KMS-11 (cell line): ENCODE data around the gene MATR3.
A peak's percentile ranks its signal among the peaks of the same experiment; 100 is the strongest.

Experiments used
- H2AFZ ChIP-seq: fragments of 200-600 bp; sonication (generic); 2 replicates; pipeline ENCODE4 v1.6.1; 2016; ENCODE audit warnings: antibody characterized with exemption, mixed run types, low read depth
- H3K27ac ChIP-seq: fragments of 200-600 bp; sonication (generic); 2 replicates; pipeline ENCODE4 v1.6.1; 2016; ENCODE audit warnings: mild to moderate bottlenecking, mixed run types
- H3K27me3 ChIP-seq: fragments of 200-600 bp; sonication (generic); 2 replicates; pipeline ENCODE4 v1.6.1; 2017; ENCODE audit warnings: mild to moderate bottlenecking, low read depth, mixed run types, moderate library complexity; ENCODE audit not compliant: insufficient read depth
- H3K36me3 ChIP-seq: fragments of 200-600 bp; sonication (generic); 2 replicates; pipeline ENCODE4 v1.6.1; 2017; ENCODE audit warnings: mild to moderate bottlenecking, mixed run types; ENCODE audit not compliant: insufficient read depth
- H3K4me1 ChIP-seq: fragments of 200-600 bp; sonication (generic); 2 replicates; pipeline ENCODE4 v1.6.1; 2016; ENCODE audit warnings: mild to moderate bottlenecking, low read depth, mixed run types; ENCODE audit not compliant: poor library complexity, severe bottlenecking
- H3K4me2 ChIP-seq: fragments of 200-600 bp; sonication (generic); 2 replicates; pipeline ENCODE4 v1.7.0; 2016; ENCODE audit warnings: mild to moderate bottlenecking, mixed run types
- H3K4me3 ChIP-seq: fragments of 200-600 bp; sonication (generic); IDR thresholded peaks from 2 replicates; pipeline ENCODE4 v1.6.1; 2017; ENCODE audit warnings: low read depth, low read length, mixed read lengths; ENCODE audit not compliant: insufficient read depth
- H3K79me2 ChIP-seq: fragments of 200-600 bp; sonication (generic); 2 replicates; pipeline ENCODE4 v1.6.1; 2016; ENCODE audit warnings: low read depth, mixed run types; ENCODE audit not compliant: insufficient read depth
- H3K9ac ChIP-seq: fragments of 200-600 bp; sonication (generic); 2 replicates; pipeline ENCODE4 v1.6.1; 2016; ENCODE audit warnings: mild to moderate bottlenecking, mixed run types
- H4K20me1 ChIP-seq: fragments of 200-600 bp; sonication (generic); 2 replicates; pipeline ENCODE4 v1.6.1; 2016; ENCODE audit warnings: mild to moderate bottlenecking, mixed run types; ENCODE audit not compliant: insufficient read depth
- CTCF ChIP-seq: fragments of 200-600 bp; sonication (generic); conservative IDR thresholded peaks from 2 replicates; pipeline ENCODE4 v1.6.1; 2017; ENCODE audit warnings: low read depth, mild to moderate bottlenecking, antibody characterized with exemption, low read length, moderate library complexity, mixed read lengths

The MATR3 gene

DNA sequence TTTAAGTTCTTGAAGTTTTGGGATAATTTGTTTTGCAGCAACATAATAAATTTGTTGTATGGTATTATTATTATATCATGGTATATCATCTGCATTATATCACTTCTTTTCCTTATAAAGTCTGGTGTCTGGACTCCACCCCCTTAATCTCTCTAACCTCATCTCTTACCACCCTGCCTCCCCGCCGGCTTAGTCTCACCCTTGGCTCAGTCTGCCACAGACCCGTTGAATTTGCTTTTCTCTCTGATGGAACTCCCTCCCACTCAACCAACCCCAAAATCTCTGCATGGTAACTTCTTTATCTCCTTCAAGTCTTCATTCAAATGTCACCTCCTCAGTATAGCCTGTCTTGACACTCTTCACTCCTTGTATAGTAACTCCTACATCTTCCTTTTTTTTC, 29.6 kb upstream of the MATR3 start:
- H2AFZ ChIP-seq, result no peak overlapping the region
- H4K20me1 ChIP-seq, result no peaks in the 10 kb centered on the region
- no peaks in the 10 kb centered on the region for H3K79me2 ChIP-seq
- no peak overlapping the region for H3K4me2 ChIP-seq
- no peaks in the 10 kb centered on the region for H3K36me3 ChIP-seq
- no peak overlapping the region for H3K4me3 ChIP-seq
- no peak overlapping the region for H3K27ac ChIP-seq
- no peak for TF ChIP-seq CTCF
- H3K27me3 ChIP-seq, result no peaks in the 10 kb centered on the region
- H3K4me1 ChIP-seq, result peaks cover 31% of the 10 kb centered on the region
- no peak overlapping the region for H3K9ac ChIP-seq

DNA sequence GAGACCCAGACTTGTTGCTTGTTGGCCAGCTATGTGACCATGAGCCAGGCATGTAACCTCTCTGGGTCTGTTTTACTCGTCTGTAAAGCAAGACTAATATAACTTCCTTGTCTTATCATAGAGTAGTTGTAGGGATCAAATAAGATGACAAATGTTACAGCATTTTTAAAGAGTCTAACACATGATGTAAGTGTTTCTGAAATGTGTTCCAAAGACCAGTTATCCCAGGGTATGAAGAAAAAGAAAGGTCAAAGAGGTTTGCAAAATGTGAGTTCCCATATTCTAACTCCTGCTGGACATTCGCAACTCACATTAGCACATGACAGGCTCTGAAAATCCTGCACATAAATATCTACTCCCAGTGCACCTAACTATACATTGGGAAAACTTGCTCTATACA, 28.5 kb upstream of the MATR3 start:
- Histone ChIP-seq H2AFZ (no peak overlapping the region), H3K4me3 (no peak overlapping the region), H3K27ac (no peak overlapping the region), H3K79me2 (no peaks in the 10 kb centered on the region), H3K4me1 (peaks cover 31% of the 10 kb centered on the region), H3K27me3 (no peaks in the 10 kb centered on the region), H4K20me1 (no peaks in the 10 kb centered on the region), H3K4me2 (no peak overlapping the region), H3K36me3 (no peaks in the 10 kb centered on the region), H3K9ac (no peak overlapping the region)
- TF ChIP-seq CTCF, result no peak

DNA sequence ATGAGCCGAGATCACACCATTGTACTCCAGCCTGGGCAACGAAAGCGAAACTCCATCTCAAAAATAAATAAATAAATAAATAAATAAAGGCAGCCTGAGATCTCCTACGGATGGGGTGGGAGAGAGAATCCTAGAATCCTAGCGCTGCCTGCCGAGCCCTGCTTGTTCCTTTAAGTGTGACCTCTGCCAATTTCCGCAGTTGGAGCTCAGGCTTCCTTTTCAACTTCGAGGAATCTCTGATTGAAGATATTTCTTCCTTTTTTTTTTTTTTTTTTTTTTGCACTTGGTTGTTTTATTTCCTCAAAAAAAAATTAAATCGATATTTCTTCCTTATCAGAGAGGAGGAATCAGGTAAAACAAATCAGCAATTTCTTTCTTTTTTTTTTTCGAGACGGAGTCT, 27.3 kb upstream of the MATR3 start:
- Histone ChIP-seq H3K4me1 (peaks cover 34% of the 10 kb centered on the region), H3K27ac (no peak overlapping the region), H4K20me1 (no peaks in the 10 kb centered on the region), H3K79me2 (no peaks in the 10 kb centered on the region), H3K27me3 (no peaks in the 10 kb centered on the region), H3K4me2 (no peak overlapping the region), H3K4me3 (no peak overlapping the region), H2AFZ (no peak overlapping the region), H3K36me3 (no peaks in the 10 kb centered on the region), H3K9ac (no peak overlapping the region)
- TF ChIP-seq CTCF, result no peak

DNA sequence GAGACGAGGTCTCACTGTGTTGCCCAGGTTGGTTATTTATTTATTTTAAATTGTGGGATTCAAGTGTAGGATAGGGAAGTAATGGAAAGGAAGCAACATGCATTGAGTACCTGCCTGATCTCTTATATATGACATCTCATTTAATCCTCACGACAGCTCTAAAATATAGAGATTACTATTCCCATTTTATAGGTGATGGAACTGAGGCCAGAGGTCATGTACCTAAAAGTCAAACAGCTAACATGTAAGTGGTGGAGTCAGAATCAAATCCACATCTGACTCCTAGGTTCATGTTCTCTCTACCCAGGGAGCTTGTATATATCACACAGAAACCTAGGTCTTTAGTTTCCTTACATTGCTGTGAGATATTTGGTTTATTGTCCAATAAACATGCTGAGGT, 26.1 kb upstream of the MATR3 start:
- no peaks in the 10 kb centered on the region for H3K79me2 ChIP-seq
- no peak overlapping the region for H3K9ac ChIP-seq
- H2AFZ ChIP-seq, result peak overlapping the region; percentile 53; the same call in 1 of the 2 replicates
- H3K4me2 ChIP-seq, result peak overlapping the region; percentile 58
- H3K4me1 ChIP-seq, result peaks cover 40% of the 10 kb centered on the region
- H3K36me3 ChIP-seq, result no peaks in the 10 kb centered on the region
- H3K4me3 ChIP-seq, result no peak overlapping the region
- no peaks in the 10 kb centered on the region for H4K20me1 ChIP-seq
- no peak for TF ChIP-seq CTCF
- H3K27ac ChIP-seq, result no peak overlapping the region
- no peaks in the 10 kb centered on the region for H3K27me3 ChIP-seq
